K562 (cell line): ENCODE measurements around the gene CD84. TPM values are rescaled to one million over a fixed set of nuclear protein-coding genes. Genes with fewer than 3 reads are reported as not detected.

ENCODE experiments used
- AFF1 ChIP-seq, 2 experiments: fragments of 450-650 bp; IDR thresholded peaks; 2 replicates each; pipeline ENCODE4 v1.6.1; 2018; ENCODE audit warnings: mild to moderate bottlenecking in 2 of 2, low read depth in 1 of 2; ENCODE audit not compliant: partially characterized antibody in 2 of 2
- FOSL1 ChIP-seq: fragments of 200-800 bp; sonication (Bioruptor generic); conservative IDR thresholded peaks from 2 replicates; pipeline ENCODE4 v1.6.1; 2016; ENCODE audit warnings: missing genetic modification characterization, missing compliant biosample characterization
- GABPB2 ChIP-seq: fragments of 250-450 bp; sonication (Bioruptor Pico); conservative IDR thresholded peaks from 2 replicates; pipeline ENCODE4 v1.5.1; 2021; ENCODE audit warnings: mild to moderate bottlenecking
- KDM1A ChIP-seq, 2 experiments: fragments of 450-650 bp; IDR thresholded peaks; 2 replicates each; pipeline ENCODE4 v1.6.1; 2016; ENCODE audit warnings: mild to moderate bottlenecking in 2 of 2
- KLF16 ChIP-seq: IDR thresholded peaks from 2 replicates; pipeline ENCODE4 v1.6.1; 2016; ENCODE audit warnings: antibody characterized with exemption
- L3MBTL2 ChIP-seq: fragments of 450-650 bp; IDR thresholded peaks from 2 replicates; pipeline ENCODE4 v1.6.1; 2016; ENCODE audit warnings: mild to moderate bottlenecking, moderate library complexity
- MCM2 ChIP-seq: fragments of 450-650 bp; IDR thresholded peaks from 2 replicates; pipeline ENCODE4 v1.6.1; 2017; ENCODE audit warnings: low read depth, mild to moderate bottlenecking
- PHB2 ChIP-seq: fragments of 450-650 bp; IDR thresholded peaks from 2 replicates; pipeline ENCODE4 v1.6.1; 2017; ENCODE audit warnings: low read depth
- STAT6 ChIP-seq: sonication (generic); formaldehyde crosslinking; IDR thresholded peaks from 2 replicates; pipeline ENCODE4 v1.8.1; 2023; ENCODE audit warnings: mild to moderate bottlenecking, missing genetic modification reagents
- TEAD4 ChIP-seq, 2 experiments: sonication (generic) in 1 of 2; formaldehyde crosslinking in 1 of 2; IDR thresholded peaks; 2 replicates each; pipeline versions ENCODE4 v1.6.1 to v1.8.0; 2012 to 2022; ENCODE audit warnings: borderline replicate concordance in 1 of 2, inconsistent platforms in 1 of 2, low read length in 1 of 2, mild to moderate bottlenecking in 1 of 2, missing genetic modification reagents in 1 of 2
- ZHX1 ChIP-seq: fragments of 150-350 bp; conservative IDR thresholded peaks from 2 replicates; pipeline ENCODE4 v1.6.1; 2014; ENCODE audit warnings: low read length
- ZNF583 ChIP-seq: fragments of 250-450 bp; sonication (Bioruptor Pico); IDR thresholded peaks from 2 replicates; pipeline ENCODE4 v1.4.0; 2020
- ZNF592 ChIP-seq: fragments of 450-650 bp; IDR thresholded peaks from 2 replicates; pipeline ENCODE4 v1.6.1; 2017; ENCODE audit warnings: antibody characterized with exemption, mild to moderate bottlenecking
- polyA plus RNA-seq, 8 experiments: library from polyadenylated mRNA; depleted of rRNA in 4 of 8; stranded (reverse) in 5 of 8; unstranded in 3 of 8; fragments of >200 nt; fragmentation: Nextera tagmentation in 2 of 8; fragmentation: Illumina TruSeq in 1 of 8; extraction: Ambion mirVana in 2 of 8; extraction: Trizol in 1 of 8; gene quantifications; 2 replicates each; pipeline versions ENCODE4 v1.2.1 to v1.2.3, GENCODE V29; 2011 to 2014; ENCODE audit warnings: inconsistent platforms in 1 of 8, missing spikeins in 1 of 8
- total RNA-seq, 7 experiments: library from RNA; depleted of rRNA in 6 of 7; stranded (reverse); fragments of >200 nt in 6 of 7; fragmentation: Illumina TruSeq in 2 of 7; extraction: Trizol in 2 of 7; gene quantifications; 2 replicates each; pipeline versions ENCODE4 v1.2.1 to v1.2.3, GENCODE V29; 2011 to 2021; ENCODE audit warnings: low replicate concordance in 1 of 7

The CD84 gene
- total and polyA plus RNA-seq, 9 of the 15 experiments (the other 6 are each of a cell fraction or from before 2014, with no cell fraction given) = 0.82 to 6.8 (median 2.0) TPM

- TF ChIP-seq AFF1 (IDR thresholded peaks at IDR 0.05; ENCODE audit: low read depth in 1 of 2, partially characterized antibody in 2 of 2) (peak in 1 of 2 experiments; percentile 68), L3MBTL2 (peak; percentile 24; the same call in 1 of the 2 replicates), GABPB2 (CRISPR knock-in tag) (no peak), ZNF583 (CRISPR knock-in tag) (no peak), MCM2 (no peak), KDM1A (IDR thresholded peaks at IDR 0.05) (peak; percentile 59 to 74), ZHX1 (no peak), PHB2 (no peak), ZNF592 (peak; percentile 84), FOSL1 (tag) (peak; percentile 59), TEAD4 (IDR thresholded peaks at IDR 0.05; ENCODE audit: low read length) (peak; percentile 47; the same call in 1 of the 2 replicates), TEAD4 (CRISPR knock-in tag; IDR thresholded peaks at IDR 0.05; ENCODE audit: borderline replicate concordance) (no peak), KLF16 (0 out of 2 replicates have a peak, but pooled peaks have one; percentile 10), STAT6 (CRISPR knock-in tag) (no peak)
These were observed 27.8 kb upstream of the CD84 start (continued) for GRCh38 chr1:160607011-160607671.
